Fibroblast of skin of back (primary cell): ENCODE results near the gene RBMY1D. TPM values are rescaled to one million over a fixed set of nuclear protein-coding genes. Genes with fewer than 3 reads are reported as not detected.
"Not testable (repeated sequence)": the region's sequence is repeated elsewhere in the genome, so short reads cannot be mapped to it uniquely, and the experiment has no call there.

Experiments used
- DNase-seq: peaks from one replicate; pipeline ENCODE4 v3.0.0-alpha.2; 2013
- polyA plus RNA-seq, 2 experiments: library from polyadenylated mRNA; unstranded; fragments of 120-200 nt; gene quantifications; one replicate each; pipeline ENCODE4 v1.2.1, GENCODE V29; 2013; ENCODE audit not compliant: insufficient read length in 2 of 2

Gene RBMY1D
- not detected for polyA plus RNA-seq (2013, experiment 1 of 2; ENCODE audit: insufficient read length)
- polyA plus RNA-seq (2013, experiment 2 of 2; ENCODE audit: insufficient read length): not detected

DNA sequence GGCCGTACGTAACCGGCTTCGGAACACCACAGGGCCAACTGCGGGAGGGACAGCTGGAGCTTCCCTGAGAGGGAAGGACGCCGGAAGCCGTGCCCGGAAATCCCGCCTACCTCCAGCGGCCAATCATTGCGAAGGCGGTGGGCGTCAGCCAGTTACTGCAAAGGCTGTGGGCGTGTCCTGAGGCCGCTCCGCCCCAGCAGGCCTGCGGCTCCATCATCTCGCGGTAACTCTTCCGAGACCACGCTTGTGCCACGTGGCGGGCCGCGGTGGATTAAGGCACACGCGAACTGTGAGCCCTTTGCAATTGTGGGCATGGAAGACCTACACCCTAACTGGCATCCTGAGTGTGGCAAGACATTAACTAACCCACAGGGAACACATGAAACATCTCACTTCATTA, at the start of gene RBMY1D:
Gene RBMY1D, minus strand, starts transcription at position 101 of the 400 bp plus-strand sequence. CDS start 2,013 bp downstream, outside the sequence.
- not testable (repeated sequence) for DNase-seq

DNA sequence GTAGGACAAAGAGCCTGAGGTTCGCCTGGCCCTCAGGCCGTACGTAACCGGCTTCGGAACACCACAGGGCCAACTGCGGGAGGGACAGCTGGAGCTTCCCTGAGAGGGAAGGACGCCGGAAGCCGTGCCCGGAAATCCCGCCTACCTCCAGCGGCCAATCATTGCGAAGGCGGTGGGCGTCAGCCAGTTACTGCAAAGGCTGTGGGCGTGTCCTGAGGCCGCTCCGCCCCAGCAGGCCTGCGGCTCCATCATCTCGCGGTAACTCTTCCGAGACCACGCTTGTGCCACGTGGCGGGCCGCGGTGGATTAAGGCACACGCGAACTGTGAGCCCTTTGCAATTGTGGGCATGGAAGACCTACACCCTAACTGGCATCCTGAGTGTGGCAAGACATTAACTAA, 23.6 kb upstream of the RBMY1D start, which contains the start of gene RBMY1E:
Gene RBMY1E, minus strand, starts transcription at position 101 of the 400 bp plus-strand sequence. CDS start 1,978 bp downstream, outside the sequence.
- DNase-seq: not testable (repeated sequence)

DNA sequence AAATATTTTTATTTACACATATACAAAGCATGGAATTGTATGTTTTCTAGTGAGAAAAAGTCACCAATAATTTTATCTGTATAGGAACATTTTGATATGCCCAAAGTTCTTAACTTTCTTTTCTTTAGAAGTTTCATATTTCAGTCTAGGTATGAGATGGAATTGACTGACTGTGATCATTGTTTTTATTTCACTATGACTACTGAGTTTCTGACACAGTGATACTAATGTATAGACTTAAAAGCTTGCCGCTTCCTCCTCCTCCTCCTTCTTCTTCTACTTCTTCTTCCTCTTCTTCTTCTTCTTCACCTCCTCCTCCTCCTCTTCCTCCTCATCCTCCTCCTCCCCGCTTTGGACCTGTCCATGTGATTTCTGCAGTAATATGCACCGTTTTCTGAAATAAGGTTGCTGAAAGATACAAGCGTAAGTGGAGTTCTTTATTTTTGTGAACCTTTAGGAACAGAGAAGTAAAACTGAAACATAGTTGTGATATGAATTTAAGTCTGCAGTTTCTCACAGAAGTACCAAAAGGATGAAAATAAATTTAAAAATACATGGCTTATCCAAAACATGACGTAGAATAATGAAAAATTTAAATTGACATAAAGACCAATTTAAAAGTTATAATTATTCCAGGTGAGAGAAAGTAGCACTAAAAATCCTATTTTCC, 24.8 kb downstream of the RBMY1D start:
- not testable (repeated sequence) for DNase-seq

DNA sequence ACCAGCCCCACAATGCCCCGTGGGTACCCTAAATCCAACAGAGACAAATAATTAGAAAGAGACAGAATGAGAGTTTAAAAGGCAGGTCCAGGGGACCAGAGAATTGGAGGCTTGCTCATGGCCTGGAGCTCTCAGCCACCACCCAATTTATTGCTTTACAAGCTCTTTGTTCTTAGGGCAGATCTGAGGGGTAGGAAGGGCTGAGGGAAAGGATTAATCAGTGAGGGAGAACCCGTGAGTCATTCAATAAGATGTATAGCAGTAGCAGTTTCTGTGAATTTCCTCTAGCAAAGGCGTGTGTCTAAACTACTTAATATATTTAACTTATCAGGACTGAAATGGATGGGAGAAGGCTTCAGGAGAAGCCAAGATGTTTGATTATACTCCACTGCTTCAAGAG, 48.8 kb downstream of the RBMY1D start:
- DNase-seq: no peak

DNA sequence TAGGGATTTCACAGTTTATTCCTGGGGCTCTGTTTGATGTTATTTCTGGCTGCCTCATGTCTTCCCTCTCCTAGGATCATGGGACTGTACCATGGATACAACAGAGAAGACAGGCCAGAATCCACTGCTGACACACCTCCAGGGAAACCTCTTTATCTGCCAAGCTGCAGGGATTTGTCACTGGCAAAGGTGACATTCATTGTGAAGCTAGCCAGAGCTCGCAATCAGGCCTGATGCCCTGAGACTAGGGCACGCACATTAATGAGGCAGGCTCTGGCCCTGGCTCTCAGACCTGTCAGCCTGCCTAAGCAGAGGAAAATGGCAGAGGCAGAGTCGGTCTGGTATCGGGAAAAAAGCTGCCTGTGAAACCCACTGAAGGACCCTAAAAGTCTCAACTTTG, 52.2 kb downstream of the RBMY1D start:
- DNase-seq: no peak

DNA sequence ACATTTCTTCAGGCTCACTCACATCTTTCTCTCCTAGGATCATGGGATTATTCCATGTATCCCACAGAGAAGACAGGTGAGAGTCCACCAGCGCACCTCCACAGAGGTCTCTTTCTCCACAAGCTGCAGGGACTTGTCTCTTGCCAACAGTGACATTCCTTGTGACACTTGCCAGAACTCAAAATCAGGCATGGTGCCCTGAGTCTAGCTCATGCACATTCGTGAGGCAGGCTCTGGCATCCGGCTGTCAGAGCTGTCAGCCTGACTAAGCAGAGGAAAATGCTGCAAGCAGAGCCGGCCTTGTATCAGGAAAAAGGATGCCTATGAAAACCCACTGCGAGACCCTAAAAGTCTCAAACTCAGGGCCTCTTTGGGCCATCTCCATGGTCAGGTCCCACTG, 54.8 kb downstream of the RBMY1D start:
- no peak for DNase-seq

DNA sequence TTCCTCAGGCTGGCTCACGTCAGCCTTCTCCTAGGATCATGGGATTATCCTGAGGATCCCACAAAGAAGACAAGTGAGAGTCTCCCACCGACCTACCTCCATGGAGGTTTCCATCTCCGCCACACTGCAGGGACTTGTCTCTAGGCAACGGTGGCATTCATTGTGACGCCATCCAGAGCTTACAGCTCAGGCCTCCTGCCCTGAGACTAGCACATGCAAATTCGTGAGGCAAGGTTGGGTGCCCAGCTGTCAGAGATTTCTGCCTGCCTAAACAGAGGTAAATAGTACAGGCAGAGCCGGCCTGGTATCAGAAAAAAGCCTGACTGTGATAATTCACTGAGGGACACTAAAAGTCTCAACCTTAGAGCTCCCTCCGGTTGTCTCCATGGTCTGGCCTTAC, 58.0 kb downstream of the RBMY1D start:
- no peak for DNase-seq

DNA sequence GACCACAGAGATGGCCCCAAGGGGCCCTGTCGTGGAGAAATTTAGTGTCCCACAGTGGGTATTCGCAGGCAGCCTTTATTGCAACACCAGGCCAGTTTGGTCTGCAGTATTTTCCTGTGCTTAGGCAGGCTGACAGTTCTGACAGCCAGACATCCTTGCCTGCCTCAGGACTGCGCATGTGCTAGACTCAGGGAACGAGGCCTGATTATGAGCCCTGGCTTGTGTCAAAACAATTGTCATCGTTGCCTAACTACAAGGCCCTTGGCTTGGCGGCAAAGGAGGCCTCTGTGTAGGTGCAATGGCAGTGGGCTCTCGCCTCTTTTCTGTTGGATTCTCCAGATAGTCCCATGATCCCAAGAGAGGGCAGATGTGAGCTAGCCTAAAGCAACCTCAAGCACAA, 59.3 kb downstream of the RBMY1D start:
- DNase-seq: no peak
